Measurements from ENCODE around the gene RRP12. TPM values are rescaled to one million over a fixed set of nuclear protein-coding genes. Genes with fewer than 3 reads are reported as not detected.

RRP12 gene
- total and polyA plus RNA-seq, 9 of the 15 experiments (the other 6 are each of a cell fraction or from before 2014, with no cell fraction given): 4.6 to 68.2 (median 21.8) TPM

- TF ChIP-seq, protein P1, sequence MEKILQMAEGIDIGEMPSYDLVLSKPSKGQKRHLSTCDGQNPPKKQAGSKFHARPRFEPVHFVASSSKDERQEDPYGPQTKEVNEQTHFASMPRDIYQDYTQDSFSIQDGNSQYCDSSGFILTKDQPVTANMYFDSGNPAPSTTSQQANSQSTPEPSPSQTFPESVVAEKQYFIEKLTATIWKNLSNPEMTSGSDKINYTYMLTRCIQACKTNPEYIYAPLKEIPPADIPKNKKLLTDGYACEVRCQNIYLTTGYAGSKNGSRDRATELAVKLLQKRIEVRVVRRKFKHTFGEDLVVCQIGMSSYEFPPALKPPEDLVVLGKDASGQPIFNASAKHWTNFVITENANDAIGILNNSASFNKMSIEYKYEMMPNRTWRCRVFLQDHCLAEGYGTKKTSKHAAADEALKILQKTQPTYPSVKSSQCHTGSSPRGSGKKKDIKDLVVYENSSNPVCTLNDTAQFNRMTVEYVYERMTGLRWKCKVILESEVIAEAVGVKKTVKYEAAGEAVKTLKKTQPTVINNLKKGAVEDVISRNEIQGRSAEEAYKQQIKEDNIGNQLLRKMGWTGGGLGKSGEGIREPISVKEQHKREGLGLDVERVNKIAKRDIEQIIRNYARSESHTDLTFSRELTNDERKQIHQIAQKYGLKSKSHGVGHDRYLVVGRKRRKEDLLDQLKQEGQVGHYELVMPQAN (IDR thresholded peaks at IDR 0.05; ENCODE audit: borderline replicate concordance): no peak
- TF ChIP-seq ZNF609 (CRISPR knock-in tag; IDR thresholded peaks at IDR 0.05; ENCODE audit: borderline replicate concordance): no peak
- TF ChIP-seq POLR3G (IDR thresholded peaks at IDR 0.05; ENCODE audit: extremely low read depth, insufficient read length, insufficient replicate concordance): no peak
- TF ChIP-seq HMG20B (CRISPR knock-in tag; IDR thresholded peaks at IDR 0.05): no peak
- TF ChIP-seq ZBED1 (IDR thresholded peaks at IDR 0.05): no peak
- TF ChIP-seq, protein P2, sequence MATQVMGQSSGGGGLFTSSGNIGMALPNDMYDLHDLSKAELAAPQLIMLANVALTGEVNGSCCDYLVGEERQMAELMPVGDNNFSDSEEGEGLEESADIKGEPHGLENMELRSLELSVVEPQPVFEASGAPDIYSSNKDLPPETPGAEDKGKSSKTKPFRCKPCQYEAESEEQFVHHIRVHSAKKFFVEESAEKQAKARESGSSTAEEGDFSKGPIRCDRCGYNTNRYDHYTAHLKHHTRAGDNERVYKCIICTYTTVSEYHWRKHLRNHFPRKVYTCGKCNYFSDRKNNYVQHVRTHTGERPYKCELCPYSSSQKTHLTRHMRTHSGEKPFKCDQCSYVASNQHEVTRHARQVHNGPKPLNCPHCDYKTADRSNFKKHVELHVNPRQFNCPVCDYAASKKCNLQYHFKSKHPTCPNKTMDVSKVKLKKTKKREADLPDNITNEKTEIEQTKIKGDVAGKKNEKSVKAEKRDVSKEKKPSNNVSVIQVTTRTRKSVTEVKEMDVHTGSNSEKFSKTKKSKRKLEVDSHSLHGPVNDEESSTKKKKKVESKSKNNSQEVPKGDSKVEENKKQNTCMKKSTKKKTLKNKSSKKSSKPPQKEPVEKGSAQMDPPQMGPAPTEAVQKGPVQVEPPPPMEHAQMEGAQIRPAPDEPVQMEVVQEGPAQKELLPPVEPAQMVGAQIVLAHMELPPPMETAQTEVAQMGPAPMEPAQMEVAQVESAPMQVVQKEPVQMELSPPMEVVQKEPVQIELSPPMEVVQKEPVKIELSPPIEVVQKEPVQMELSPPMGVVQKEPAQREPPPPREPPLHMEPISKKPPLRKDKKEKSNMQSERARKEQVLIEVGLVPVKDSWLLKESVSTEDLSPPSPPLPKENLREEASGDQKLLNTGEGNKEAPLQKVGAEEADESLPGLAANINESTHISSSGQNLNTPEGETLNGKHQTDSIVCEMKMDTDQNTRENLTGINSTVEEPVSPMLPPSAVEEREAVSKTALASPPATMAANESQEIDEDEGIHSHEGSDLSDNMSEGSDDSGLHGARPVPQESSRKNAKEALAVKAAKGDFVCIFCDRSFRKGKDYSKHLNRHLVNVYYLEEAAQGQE (IDR thresholded peaks at IDR 0.05; ENCODE audit: borderline replicate concordance): no peak
- TF ChIP-seq, protein P2 (CRISPR knock-in tag; IDR thresholded peaks at IDR 0.05; ENCODE audit: low read depth): no peak
Observed at GRCh38 chr10:97333351-97333600, 67.9 kb downstream of the RRP12 start (continued).

All from K562 (cell line).